Measurements from ENCODE around the gene ATL2.

Gene ATL2

DNA sequence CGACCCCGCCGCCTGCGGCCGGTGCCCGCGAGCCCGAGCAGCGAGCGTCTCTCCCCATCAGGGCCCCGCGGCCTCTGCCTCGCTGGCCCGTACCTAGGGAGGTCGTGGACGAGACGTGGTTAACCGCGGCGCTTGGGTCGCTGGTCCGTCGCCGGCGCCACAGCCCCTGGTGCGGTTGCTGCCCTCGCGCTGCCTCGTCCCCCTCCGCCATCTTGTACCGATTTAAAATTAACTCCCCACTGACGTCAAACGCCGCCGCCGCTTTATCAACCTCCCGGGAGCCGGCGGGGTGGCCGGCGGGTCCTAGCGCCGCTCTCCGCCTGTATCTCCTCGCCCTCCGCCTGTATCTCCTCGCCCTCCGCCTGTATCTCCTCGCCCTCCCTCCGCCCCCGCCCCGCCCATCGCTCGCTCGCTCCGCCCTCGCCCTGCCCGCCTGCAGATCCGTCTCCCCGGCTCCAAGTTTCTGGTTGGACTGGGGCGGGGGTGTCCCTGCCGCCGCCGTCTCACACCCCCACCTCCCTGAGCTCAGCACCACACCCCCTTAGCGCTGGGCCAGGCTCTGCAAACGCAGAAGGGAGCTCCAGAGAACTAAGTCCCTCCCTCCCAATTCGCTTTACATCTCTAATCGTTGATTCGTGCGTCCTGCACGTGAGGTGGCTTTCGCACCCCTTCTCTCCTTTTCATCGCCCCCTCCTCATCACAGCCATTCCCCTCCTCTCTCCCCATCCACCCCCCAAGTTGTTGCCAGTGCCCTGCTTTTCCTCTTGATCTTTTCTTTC, at the start of gene ATL2:
ATL2 (minus strand) TSS at position 224 of the 779 bp plus-strand sequence; CDS start at position 211, 13 bp downstream.
- Histone ChIP-seq H3K36me3 (ENCODE audit: insufficient read depth, low read length) (no peaks in the 10 kb centered on the region), H3K4me1 (ENCODE audit: control insufficient read depth, insufficient read depth, low read length, unreplicated experiment) (peaks cover 15% of the 10 kb centered on the region), H3K79me2 (ENCODE audit: control insufficient read depth, insufficient read depth, low read length, unreplicated experiment) (peaks cover 44% of the 10 kb centered on the region), H3K27me3 (ENCODE audit: insufficient read depth, low read length) (no peaks in the 10 kb centered on the region), H2AFZ (ENCODE audit: low read length, unreplicated experiment) (peak within 1 kb of the TSS; percentile 97), H3K27ac (ENCODE audit: low read depth, low read length) (peak within 1 kb of the TSS; percentile 79), H3K4me3 (ENCODE audit: low read depth, low read length) (peak within 1 kb of the TSS; percentile 93)

- Histone ChIP-seq H3K4me1 (ENCODE audit: control insufficient read depth, insufficient read depth, low read length, unreplicated experiment) (no peaks in the 10 kb centered on the region), H3K79me2 (ENCODE audit: control insufficient read depth, insufficient read depth, low read length, unreplicated experiment) (no peaks in the 10 kb centered on the region), H3K27me3 (ENCODE audit: insufficient read depth, low read length) (peaks cover 9% of the 10 kb centered on the region; the same call in 1 of the 2 replicates), H3K36me3 (ENCODE audit: insufficient read depth, low read length) (no peaks in the 10 kb centered on the region), H3K27ac (ENCODE audit: low read depth, low read length) (no peak overlapping the region), H3K4me3 (ENCODE audit: low read depth, low read length) (no peak overlapping the region), H2AFZ (ENCODE audit: low read length, unreplicated experiment) (no peak overlapping the region)
These were observed 46.7 kb upstream of the ATL2 start for GRCh38 chr2:38423763-38424162.

GRCh38 chr2:38421274-38422056, 44.4 kb upstream of the ATL2 start:
- H3K79me2 ChIP-seq (ENCODE audit: control insufficient read depth, insufficient read depth, low read length, unreplicated experiment) = no peaks in the 10 kb centered on the region

GRCh38 chr2:38419499-38419898, 42.4 kb upstream of the ATL2 start:
- Histone ChIP-seq H2AFZ (ENCODE audit: low read length, unreplicated experiment) (no peak overlapping the region), H3K4me1 (ENCODE audit: control insufficient read depth, insufficient read depth, low read length, unreplicated experiment) (no peaks in the 10 kb centered on the region)

More at GRCh38 chr2:38421274-38422056, 44.4 kb upstream of the ATL2 start:
- H2AFZ ChIP-seq (ENCODE audit: low read length, unreplicated experiment) = no peak overlapping the region
- no peak overlapping the region for H3K4me3 ChIP-seq (ENCODE audit: low read depth, low read length)
- no peaks in the 10 kb centered on the region for H3K36me3 ChIP-seq (ENCODE audit: insufficient read depth, low read length)
- no peaks in the 10 kb centered on the region for H3K4me1 ChIP-seq (ENCODE audit: control insufficient read depth, insufficient read depth, low read length, unreplicated experiment)
- H3K27me3 ChIP-seq (ENCODE audit: insufficient read depth, low read length) = peaks cover 25% of the 10 kb centered on the region
- no peak overlapping the region for H3K27ac ChIP-seq (ENCODE audit: low read depth, low read length)

DNA sequence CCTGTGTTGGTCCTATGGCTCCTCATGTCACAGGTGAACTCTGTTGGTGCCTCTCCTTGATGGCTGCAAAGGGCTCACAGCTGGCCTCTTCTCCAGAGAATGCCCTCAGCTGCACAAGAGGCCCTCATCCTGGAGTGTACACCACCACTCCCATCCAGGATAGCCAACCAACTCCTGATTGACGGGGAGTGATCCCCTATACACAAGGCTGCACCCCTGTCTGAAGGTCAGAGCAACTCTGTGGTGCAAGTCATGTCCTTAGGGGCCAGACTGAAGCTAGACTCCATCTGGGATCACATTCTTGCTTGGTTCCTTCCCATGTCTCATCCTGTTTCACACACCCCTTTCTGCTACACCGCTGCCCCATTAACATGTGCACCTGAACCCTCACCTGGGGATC, 41.7 kb upstream of the ATL2 start:
- Histone ChIP-seq H3K4me3 (ENCODE audit: low read depth, low read length) (no peak overlapping the region), H3K27ac (ENCODE audit: low read depth, low read length) (no peak overlapping the region), H3K36me3 (ENCODE audit: insufficient read depth, low read length) (no peaks in the 10 kb centered on the region), H3K4me1 (ENCODE audit: control insufficient read depth, insufficient read depth, low read length, unreplicated experiment) (no peaks in the 10 kb centered on the region), H2AFZ (ENCODE audit: low read length, unreplicated experiment) (no peak overlapping the region), H3K27me3 (ENCODE audit: insufficient read depth, low read length) (peaks cover 25% of the 10 kb centered on the region), H3K79me2 (ENCODE audit: control insufficient read depth, insufficient read depth, low read length, unreplicated experiment) (no peaks in the 10 kb centered on the region)

More at GRCh38 chr2:38419499-38419898, 42.4 kb upstream of the ATL2 start:
- no peak overlapping the region for H3K4me3 ChIP-seq (ENCODE audit: low read depth, low read length)
- peaks cover 25% of the 10 kb centered on the region for H3K27me3 ChIP-seq (ENCODE audit: insufficient read depth, low read length)
- H3K36me3 ChIP-seq (ENCODE audit: insufficient read depth, low read length) = no peaks in the 10 kb centered on the region
- H3K27ac ChIP-seq (ENCODE audit: low read depth, low read length) = no peak overlapping the region
- no peaks in the 10 kb centered on the region for H3K79me2 ChIP-seq (ENCODE audit: control insufficient read depth, insufficient read depth, low read length, unreplicated experiment)

- Histone ChIP-seq H3K79me2 (ENCODE audit: control insufficient read depth, insufficient read depth, low read length, unreplicated experiment) (no peaks in the 10 kb centered on the region), H3K27ac (ENCODE audit: low read depth, low read length) (no peak overlapping the region), H3K36me3 (ENCODE audit: insufficient read depth, low read length) (no peaks in the 10 kb centered on the region), H2AFZ (ENCODE audit: low read length, unreplicated experiment) (no peak overlapping the region), H3K27me3 (ENCODE audit: insufficient read depth, low read length) (peaks cover 25% of the 10 kb centered on the region), H3K4me1 (ENCODE audit: control insufficient read depth, insufficient read depth, low read length, unreplicated experiment) (no peaks in the 10 kb centered on the region), H3K4me3 (ENCODE audit: low read depth, low read length) (no peak overlapping the region)
These were observed 40.9 kb upstream of the ATL2 start for GRCh38 chr2:38417745-38418689.

GRCh38 chr2:38416296-38417036, 39.4 kb upstream of the ATL2 start:
- no peaks in the 10 kb centered on the region for H3K4me1 ChIP-seq (ENCODE audit: control insufficient read depth, insufficient read depth, low read length, unreplicated experiment)
- no peak overlapping the region for H3K4me3 ChIP-seq (ENCODE audit: low read depth, low read length)
- no peaks in the 10 kb centered on the region for H3K79me2 ChIP-seq (ENCODE audit: control insufficient read depth, insufficient read depth, low read length, unreplicated experiment)
- H2AFZ ChIP-seq (ENCODE audit: low read length, unreplicated experiment) = no peak overlapping the region
- H3K27ac ChIP-seq (ENCODE audit: low read depth, low read length) = no peak overlapping the region
- H3K36me3 ChIP-seq (ENCODE audit: insufficient read depth, low read length) = no peaks in the 10 kb centered on the region
- peaks cover 25% of the 10 kb centered on the region for H3K27me3 ChIP-seq (ENCODE audit: insufficient read depth, low read length)

DNA sequence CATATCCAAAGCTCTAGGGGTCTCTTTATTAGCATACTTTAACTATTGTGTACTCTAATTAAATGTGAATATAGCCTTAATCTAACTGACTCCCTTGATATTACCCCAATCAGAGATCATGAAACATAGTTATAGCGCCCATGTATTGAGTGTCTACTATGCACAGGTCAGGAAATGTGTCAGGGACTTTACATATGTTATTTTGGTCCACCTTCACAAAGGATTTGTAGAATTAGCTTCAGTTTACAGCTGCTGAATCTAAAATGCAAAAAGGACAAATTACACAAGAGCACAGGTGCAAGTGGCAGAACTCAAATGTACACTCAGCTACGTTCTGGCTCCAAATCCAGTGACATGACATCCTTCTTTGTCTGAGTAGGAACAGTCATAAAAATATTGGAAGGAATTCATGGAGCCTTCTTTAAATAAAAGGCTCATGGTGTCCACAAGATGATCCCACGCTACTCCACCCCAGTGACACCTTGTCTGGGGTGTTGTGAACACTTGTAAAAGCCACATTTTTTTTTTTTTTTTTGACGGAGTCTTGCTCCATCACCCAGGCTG, 38.7 kb upstream of the ATL2 start:
- Histone ChIP-seq H3K27me3 (ENCODE audit: insufficient read depth, low read length) (peaks cover 25% of the 10 kb centered on the region), H3K36me3 (ENCODE audit: insufficient read depth, low read length) (no peaks in the 10 kb centered on the region), H3K27ac (ENCODE audit: low read depth, low read length) (no peak overlapping the region), H3K79me2 (ENCODE audit: control insufficient read depth, insufficient read depth, low read length, unreplicated experiment) (no peaks in the 10 kb centered on the region), H3K4me3 (ENCODE audit: low read depth, low read length) (no peak overlapping the region), H3K4me1 (ENCODE audit: control insufficient read depth, insufficient read depth, low read length, unreplicated experiment) (no peaks in the 10 kb centered on the region), H2AFZ (ENCODE audit: low read length, unreplicated experiment) (no peak overlapping the region)

GRCh38 chr2:38415023-38415422, 38.0 kb upstream of the ATL2 start:
- H3K27ac ChIP-seq (ENCODE audit: low read depth, low read length) = no peak overlapping the region
- no peak overlapping the region for H2AFZ ChIP-seq (ENCODE audit: low read length, unreplicated experiment)
- H3K4me3 ChIP-seq (ENCODE audit: low read depth, low read length) = no peak overlapping the region
- no peaks in the 10 kb centered on the region for H3K79me2 ChIP-seq (ENCODE audit: control insufficient read depth, insufficient read depth, low read length, unreplicated experiment)
- no peaks in the 10 kb centered on the region for H3K4me1 ChIP-seq (ENCODE audit: control insufficient read depth, insufficient read depth, low read length, unreplicated experiment)
- no peaks in the 10 kb centered on the region for H3K36me3 ChIP-seq (ENCODE audit: insufficient read depth, low read length)
- peaks cover 25% of the 10 kb centered on the region for H3K27me3 ChIP-seq (ENCODE audit: insufficient read depth, low read length)
